Globus pallidus (tissue), 1 donor: ENCODE data around the gene OPTC.
"Not testable (repeated sequence)": the region's sequence is repeated elsewhere in the genome, so short reads cannot be mapped to it uniquely, and the experiment has no call there.

Source experiments
- DNase-seq: peaks from one replicate; pipeline ENCODE4 v3.0.0-alpha.2; 2015; ENCODE audit warnings: low spot score

The OPTC gene

GRCh38 chr1:203517426-203518110 is 23.6 kb downstream of the OPTC start:
- DNase-seq = no peak

- DNase-seq = not testable (repeated sequence)
Observed at GRCh38 chr1:203518139-203518538, 24.2 kb downstream of the OPTC start.

GRCh38 chr1:203518541-203518940 is 24.6 kb downstream of the OPTC start:
- DNase-seq = no peak

- DNase-seq = no peak
Observed at GRCh38 chr1:203519053-203519840, 25.3 kb downstream of the OPTC start.

- no peak for DNase-seq
Observed at GRCh38 chr1:203519896-203520295, 25.9 kb downstream of the OPTC start.

- DNase-seq = no peak
Observed at GRCh38 chr1:203520315-203520714, 26.4 kb downstream of the OPTC start.

- DNase-seq = no peak
Observed at GRCh38 chr1:203521074-203521794, 27.3 kb downstream of the OPTC start.

GRCh38 chr1:203521812-203522211 is 27.9 kb downstream of the OPTC start:
- DNase-seq = no peak

- no peak for DNase-seq
Observed at GRCh38 chr1:203522237-203522636, 28.3 kb downstream of the OPTC start.

GRCh38 chr1:203523667-203524066 is 29.7 kb downstream of the OPTC start:
- no peak for DNase-seq

- DNase-seq = no peak
Observed at GRCh38 chr1:203524152-203524551, 30.2 kb downstream of the OPTC start.

GRCh38 chr1:203524824-203525223 is 30.9 kb downstream of the OPTC start:
- DNase-seq = no peak

- no peak for DNase-seq
Observed at GRCh38 chr1:203525685-203526084, 31.7 kb downstream of the OPTC start.

GRCh38 chr1:203526130-203526529 is 32.2 kb downstream of the OPTC start:
- DNase-seq = no peak

- no peak for DNase-seq
Observed at GRCh38 chr1:203526572-203526971, 32.6 kb downstream of the OPTC start.

- no peak for DNase-seq
Observed at GRCh38 chr1:203527013-203527412, 33.1 kb downstream of the OPTC start.

GRCh38 chr1:203528063-203528462 is 34.1 kb downstream of the OPTC start:
- DNase-seq = no peak

- DNase-seq = no peak
Observed at GRCh38 chr1:203528976-203529835, 35.3 kb downstream of the OPTC start.

GRCh38 chr1:203531063-203531462 is 37.1 kb downstream of the OPTC start:
- DNase-seq = no peak

- no peak for DNase-seq
Observed at GRCh38 chr1:203534012-203534411, 40.1 kb downstream of the OPTC start.

- DNase-seq = no peak
Observed at GRCh38 chr1:203534526-203534925, 40.6 kb downstream of the OPTC start.

GRCh38 chr1:203536575-203536974 is 42.6 kb downstream of the OPTC start:
- DNase-seq = no peak
